Stimulated activated CD4-positive, alpha-beta T cell treated with anti-CD3 and anti-CD28 coated beads, Interleukin-12 subunit alpha, Interleukin-12 subunit beta, amount 100 ng/mL, for 48 hours (primary cell): Measurements from ENCODE around the gene C6orf89.

ENCODE experiments used
- DNase-seq, 3 donors: peaks; one replicate each; pipeline ENCODE4 v3.0.0-alpha.2; 2020; ENCODE audit warnings: low read depth in 2 of 3, low spot score in 1 of 3

C6orf89 gene

GRCh38 chr6:36885461-36886401 lies at the start of gene C6orf89:
TSS of gene C6orf89 (plus strand) at chr6:36885952. CDS start at chr6:36899445, 13,493 bp downstream.
- peak; percentile 94 to 96 (median 95) for DNase-seq

GRCh38 chr6:36836111-36837021 lies 49.4 kb upstream of the C6orf89 start:
- DNase-seq, result no peak

DNA sequence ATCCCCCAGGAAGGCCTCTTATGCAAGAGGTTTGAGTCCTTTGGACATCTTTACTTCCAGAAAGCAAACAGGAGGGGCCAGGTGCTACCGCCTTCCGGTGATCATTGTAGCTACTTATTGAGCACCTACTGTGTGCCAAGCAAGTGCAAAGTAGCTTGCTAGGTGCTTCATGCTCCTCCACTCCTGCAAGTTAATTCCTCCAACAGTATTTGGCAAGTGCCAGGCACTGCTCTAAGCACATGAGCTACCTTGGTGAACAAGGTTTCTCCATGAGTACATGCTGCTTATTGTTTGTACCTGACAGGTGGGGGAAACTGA lies 48.8 kb upstream of the C6orf89 start:
- no peak for DNase-seq

GRCh38 chr6:36837686-36838085 lies 48.1 kb upstream of the C6orf89 start:
- DNase-seq, result no peak

GRCh38 chr6:36838896-36839748 lies 46.6 kb upstream of the C6orf89 start, which contains the start of gene CPNE5:
TSS of gene CPNE5 (minus strand) at chr6:36839444. CDS start at chr6:36839377, 67 bp downstream.
- no peak for DNase-seq

DNA sequence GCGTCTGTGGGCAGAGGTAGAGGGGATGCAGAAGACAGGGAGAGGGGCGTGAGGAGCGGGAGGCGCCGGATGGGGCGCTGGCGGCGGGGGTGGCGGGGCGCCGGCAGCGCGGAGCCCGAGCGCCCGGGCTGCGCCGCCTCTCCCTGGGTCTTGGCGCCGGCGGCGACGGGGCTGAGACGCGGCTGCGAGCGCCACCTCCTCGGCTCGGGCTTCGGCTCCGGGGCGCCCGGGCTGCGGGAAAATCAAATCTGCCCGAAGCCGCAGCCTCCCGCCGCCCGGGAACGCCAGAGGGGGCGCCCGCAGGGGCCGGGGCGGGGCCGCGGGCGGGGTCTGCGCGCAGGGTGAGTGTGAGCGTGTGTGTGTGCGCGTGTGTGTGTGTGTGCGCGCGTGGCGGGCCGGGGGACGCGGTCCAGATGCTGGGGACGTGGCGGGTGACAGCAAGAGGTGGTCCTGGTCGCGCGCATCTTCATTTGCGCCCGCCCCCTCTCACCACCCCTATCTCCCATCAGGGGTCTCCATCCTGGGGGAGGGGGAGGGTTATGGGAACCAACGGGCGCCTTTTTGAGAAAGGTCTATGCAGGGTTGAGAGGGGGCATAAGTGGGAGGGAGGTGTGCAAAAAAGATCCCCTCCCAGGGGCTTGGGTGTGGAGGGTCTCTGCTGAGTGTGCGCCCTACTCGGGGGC lies 45.9 kb upstream of the C6orf89 start:
- DNase-seq, result peak in 2 of 3 donors; percentile 19 to 20

DNA sequence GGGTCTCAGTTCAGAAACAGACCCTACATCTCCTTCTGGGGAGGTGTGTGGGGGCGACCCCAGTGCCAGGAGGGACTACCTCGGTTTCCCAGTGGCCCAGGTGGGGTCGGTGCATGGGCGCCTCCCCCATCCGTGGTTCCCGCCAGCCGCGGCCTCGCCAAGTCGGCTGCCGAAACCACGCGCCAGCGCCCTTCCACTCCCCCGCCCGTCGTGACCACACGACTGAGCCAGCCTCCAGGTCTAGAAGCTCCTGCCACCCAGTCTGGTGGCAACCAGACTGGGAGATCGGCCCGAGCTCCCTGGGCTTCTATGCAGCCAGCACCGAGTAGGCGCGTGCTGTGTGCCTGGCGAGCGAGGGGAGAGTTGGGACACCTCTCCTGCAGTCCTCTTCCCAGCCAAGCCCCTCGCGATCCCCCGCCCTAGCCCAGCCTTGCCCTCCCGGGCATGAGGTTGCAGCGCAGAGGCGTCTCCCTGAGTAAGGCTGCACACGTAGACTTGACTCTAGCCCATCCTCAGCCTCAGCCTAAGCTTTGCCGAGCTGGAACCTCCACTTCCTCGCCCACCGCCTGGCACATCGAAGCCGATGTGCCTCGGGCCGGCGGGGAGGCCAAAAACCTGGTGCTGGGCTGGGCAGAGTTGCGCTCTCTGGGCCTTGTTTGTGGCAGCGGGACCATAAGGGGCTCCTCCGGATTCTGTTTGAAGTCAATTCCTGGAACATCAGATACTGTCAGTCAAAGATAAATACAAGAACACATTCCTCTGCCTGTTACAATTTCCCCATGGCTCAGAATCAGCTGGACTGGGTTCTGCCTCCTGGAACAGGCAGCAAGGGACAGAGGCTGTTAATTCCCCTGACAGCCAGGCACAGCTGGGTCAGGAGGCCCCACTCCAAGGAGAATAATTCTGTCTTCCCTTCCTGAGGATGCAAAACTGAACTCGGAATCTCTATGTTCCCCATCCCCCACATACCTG lies 45.0 kb upstream of the C6orf89 start:
- no peak for DNase-seq

DNA sequence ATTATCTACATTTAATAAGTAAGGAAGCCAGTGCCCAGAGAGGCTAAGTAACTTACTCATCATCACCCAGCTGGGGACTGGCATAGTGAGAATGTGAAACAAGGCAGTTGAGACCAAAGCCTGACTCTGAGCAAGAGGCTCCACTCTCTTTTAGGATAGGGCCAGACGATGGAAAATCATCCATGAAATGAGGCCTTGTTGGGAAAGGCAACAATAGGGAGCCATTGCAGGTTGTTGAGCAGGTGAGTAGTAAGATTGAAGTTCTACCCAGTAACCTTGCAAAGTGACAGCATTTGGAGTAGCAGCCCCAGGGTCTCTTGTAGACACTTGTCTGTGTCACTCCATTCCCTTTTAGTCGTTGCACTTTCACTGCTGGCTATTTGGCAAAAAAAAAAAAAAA lies 44.0 kb upstream of the C6orf89 start:
- no peak for DNase-seq

DNA sequence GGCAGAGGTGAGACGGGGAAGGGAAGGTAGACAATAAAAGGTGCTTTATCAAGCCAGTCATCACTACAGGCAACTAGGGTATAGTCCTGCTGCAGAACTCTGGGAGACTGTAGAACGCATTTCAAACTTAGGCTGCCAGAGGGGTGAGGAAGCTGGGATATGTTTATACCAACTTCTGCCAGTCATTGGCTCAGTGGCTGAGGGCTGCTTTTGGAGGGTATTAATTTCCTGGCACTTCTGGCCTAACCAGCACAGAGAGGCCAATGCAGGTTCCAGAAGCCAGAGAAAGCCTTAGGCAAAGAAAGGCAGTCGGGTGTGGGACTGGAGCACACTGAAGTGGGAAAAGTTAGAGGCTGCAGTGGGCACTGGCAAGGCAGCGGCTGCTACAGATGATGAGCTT lies 42.6 kb upstream of the C6orf89 start:
- no peak for DNase-seq

DNA sequence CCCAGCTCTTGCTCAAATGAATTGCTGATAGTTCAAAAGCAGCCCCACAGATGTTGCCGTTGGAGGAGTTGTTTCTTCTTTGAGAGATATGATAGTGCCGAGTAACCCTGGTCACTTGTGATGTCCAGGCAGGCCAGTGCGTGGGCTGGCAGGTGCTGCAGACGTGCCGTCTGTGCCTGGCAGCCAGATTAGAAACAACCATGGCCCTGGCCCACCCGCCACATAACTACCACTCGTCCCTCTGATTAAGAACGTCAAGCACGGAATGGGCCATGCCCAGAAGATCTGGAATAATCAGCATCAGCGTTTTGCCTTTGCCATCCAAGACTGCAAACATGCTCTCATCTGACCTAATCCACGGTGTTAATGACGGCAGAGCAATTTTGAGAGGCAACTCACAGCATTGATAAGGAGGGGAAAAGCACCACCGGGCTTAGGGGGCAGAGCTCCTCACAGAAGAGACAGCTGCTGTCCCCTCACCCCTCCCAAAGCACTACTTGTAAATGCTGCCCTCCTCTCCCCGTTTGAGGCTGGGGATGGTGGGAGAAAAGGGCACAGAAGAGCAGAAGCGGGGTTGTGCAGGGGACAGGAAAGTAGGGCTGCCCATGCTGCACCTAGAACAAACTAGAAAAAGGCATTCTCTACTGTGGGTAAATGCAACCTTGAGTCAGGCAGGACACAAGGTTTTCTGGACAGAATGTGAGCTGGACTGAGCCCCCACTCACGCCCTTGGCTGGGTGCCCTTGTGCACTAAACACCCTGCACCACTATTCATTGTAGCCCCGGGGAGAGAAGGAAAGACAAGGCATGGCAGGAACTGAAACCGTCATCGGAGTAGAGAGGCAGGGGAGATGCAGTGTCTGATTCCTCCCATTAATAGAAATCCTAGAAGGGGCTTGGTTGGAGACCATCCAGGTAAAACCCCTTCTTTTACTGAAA lies 41.3 kb upstream of the C6orf89 start:
- no peak for DNase-seq

DNA sequence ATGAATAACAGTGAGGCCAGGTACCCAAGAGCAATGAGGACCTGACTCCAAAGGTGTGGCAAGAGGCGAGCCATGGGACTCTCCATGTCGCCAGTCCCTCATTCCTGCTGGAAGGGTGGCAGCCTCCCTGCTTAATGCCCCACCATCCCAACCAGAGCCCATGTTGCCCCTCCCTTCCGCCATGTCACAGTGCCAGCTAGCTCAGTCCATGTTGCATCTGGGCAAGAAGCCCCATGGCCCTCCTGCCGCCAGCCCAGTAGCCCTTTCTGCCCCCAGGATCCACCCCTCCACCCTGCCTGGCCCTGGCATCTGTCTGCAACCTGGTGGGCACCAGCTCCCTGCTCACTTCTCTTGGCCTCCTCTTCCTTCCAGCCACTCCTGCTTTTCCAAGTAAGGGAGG lies 40.5 kb upstream of the C6orf89 start:
- no peak for DNase-seq

DNA sequence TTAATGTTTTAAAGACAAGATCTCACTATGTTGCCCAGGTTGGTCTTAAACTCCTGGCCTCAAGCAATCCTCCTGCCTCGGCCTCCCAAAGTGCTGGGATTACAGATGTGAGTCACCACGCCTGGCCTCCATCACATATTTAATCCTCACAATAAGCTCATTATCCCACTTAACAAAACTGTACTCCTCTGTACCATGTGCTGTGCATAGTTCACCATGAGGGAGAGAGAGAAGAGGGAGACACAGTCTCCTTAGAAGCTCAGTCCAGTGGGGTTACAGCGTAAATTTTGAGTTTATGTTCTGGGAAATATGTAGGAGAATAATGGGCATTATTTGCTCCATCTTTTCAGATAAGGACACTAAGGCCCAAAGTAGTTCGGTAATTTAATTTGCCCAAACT lies 38.6 kb upstream of the C6orf89 start:
- no peak for DNase-seq

DNA sequence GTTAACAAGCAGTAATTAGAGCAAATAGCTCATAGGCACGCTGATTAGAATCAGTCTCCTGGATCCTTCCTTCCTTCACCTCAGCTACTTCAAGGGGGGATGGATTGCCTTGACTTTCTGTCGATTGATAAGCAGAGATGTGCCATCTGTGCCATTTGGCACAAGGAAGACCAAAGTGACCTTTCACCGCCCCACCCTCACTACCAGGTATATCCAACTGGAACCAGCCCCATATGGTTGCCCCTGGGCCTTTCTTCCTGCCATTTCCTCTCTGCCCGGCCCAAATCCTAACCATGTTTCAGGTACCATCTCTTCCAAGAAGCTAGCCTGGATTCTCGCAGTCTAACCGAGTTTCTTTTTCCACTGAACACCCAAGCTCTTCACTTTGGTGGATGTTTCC lies 37.8 kb upstream of the C6orf89 start:
- DNase-seq, result no peak

GRCh38 chr6:36848658-36849441 lies 36.9 kb upstream of the C6orf89 start:
- no peak for DNase-seq

DNA sequence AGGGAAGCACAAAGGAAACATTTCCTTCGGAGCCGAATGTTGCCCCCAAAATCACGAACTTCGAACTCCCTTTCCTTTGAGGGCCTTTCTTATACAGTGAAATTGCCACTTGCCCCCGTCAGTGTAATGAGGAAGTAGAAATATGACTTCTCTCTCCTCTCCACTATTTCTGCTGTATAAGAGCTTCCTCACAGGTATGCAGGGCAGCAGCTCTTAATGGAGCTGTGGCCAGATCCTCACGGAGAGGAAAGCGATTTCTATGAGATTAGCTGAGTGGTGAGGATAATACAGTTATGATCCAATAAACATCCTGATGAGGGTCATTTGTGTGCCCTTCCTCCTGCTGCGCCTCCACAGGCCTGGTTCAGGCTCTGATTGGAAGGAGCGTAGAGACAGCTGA lies 35.7 kb upstream of the C6orf89 start:
- no peak for DNase-seq

DNA sequence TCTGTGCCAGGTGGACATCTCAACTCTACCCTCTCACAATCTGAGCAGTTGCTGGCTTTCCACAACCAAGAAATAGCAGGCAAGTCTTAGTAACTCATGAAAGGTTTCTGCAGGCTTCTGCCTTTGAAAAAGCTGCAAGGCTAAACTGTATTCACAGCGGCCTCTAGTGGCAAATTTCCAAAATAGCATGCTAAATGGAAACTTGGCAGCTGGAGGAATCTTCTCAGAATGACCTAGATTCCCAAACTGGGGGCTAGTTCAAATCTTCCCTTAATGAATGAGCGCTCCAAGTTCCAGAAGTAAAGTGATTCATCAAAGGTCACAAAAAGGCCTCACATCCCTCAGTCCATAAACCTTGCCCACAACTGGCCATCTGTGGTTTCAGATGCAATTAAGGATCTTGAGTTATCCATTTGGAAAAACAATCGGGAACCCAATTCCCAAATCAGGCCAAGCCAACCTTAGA lies 34.6 kb upstream of the C6orf89 start:
- DNase-seq, result peak in 1 of 3 donors; percentile 44

GRCh38 chr6:36851626-36852025 lies 34.1 kb upstream of the C6orf89 start:
- no peak for DNase-seq
